ENCODE results near the gene ACAA1.

The ACAA1 gene

GRCh38 chr3:38115645-38116427 lies 21.1 kb downstream of the ACAA1 start:
- H3K4me3 ChIP-seq (ENCODE audit: control insufficient read depth, low read depth, low read length), result no peak overlapping the region

GRCh38 chr3:38114875-38115644 lies 21.9 kb downstream of the ACAA1 start:
- H3K4me3 ChIP-seq (ENCODE audit: control insufficient read depth, low read depth, low read length), result no peak overlapping the region
- DNase-seq (ENCODE audit: low read depth), result no peak
- no peak for TF ChIP-seq CTCF (IDR thresholded peaks at IDR 0.05; ENCODE audit: control insufficient read depth, insufficient read depth, low read depth, low read length, missing control alignments)

More at GRCh38 chr3:38115645-38116427, 21.1 kb downstream of the ACAA1 start:
- no peak for DNase-seq (ENCODE audit: low read depth)
- no peak for TF ChIP-seq CTCF (IDR thresholded peaks at IDR 0.05; ENCODE audit: control insufficient read depth, insufficient read depth, low read depth, low read length, missing control alignments)

GRCh38 chr3:38114052-38114874 lies 22.7 kb downstream of the ACAA1 start:
- no peak overlapping the region for H3K4me3 ChIP-seq (ENCODE audit: control insufficient read depth, low read depth, low read length)

GRCh38 chr3:38112378-38112761 lies 24.6 kb downstream of the ACAA1 start:
- no peak overlapping the region for H3K4me3 ChIP-seq (ENCODE audit: control insufficient read depth, low read depth, low read length)
- no peak for DNase-seq (ENCODE audit: low read depth)
- TF ChIP-seq CTCF (IDR thresholded peaks at IDR 0.05; ENCODE audit: control insufficient read depth, insufficient read depth, low read depth, low read length, missing control alignments), result no peak

More at GRCh38 chr3:38114052-38114874, 22.7 kb downstream of the ACAA1 start:
- TF ChIP-seq CTCF (IDR thresholded peaks at IDR 0.05; ENCODE audit: control insufficient read depth, insufficient read depth, low read depth, low read length, missing control alignments), result no peak
- no peak for DNase-seq (ENCODE audit: low read depth)

GRCh38 chr3:38111696-38112377 lies 25.1 kb downstream of the ACAA1 start:
- TF ChIP-seq CTCF (IDR thresholded peaks at IDR 0.05; ENCODE audit: control insufficient read depth, insufficient read depth, low read depth, low read length, missing control alignments), result no peak
- no peak overlapping the region for H3K4me3 ChIP-seq (ENCODE audit: control insufficient read depth, low read depth, low read length)
- DNase-seq (ENCODE audit: low read depth), result no peak

- TF ChIP-seq CTCF (IDR thresholded peaks at IDR 0.05; ENCODE audit: control insufficient read depth, insufficient read depth, low read depth, low read length, missing control alignments), result no peak
- DNase-seq (ENCODE audit: low read depth), result no peak
- no peak overlapping the region for H3K4me3 ChIP-seq (ENCODE audit: control insufficient read depth, low read depth, low read length)
Measured at GRCh38 chr3:38111201-38111600, 25.7 kb downstream of the ACAA1 start.

Data from AG09309 (cell line).